HEK293 (cell line): Measurements from ENCODE around the gene TDP1.

Experiments used
- GFI1B ChIP-seq: fragments of 450-650 bp; formaldehyde crosslinking; IDR thresholded peaks from 2 replicates; pipeline ENCODE4 v1.5.1; 2016; ENCODE audit warnings: missing biosample characterization, missing genetic modification characterization
- HOXA7 ChIP-seq: sonication (generic); formaldehyde crosslinking; IDR thresholded peaks from 2 replicates; pipeline ENCODE4 v1.8.1; 2022; ENCODE audit warnings: missing genetic modification reagents, borderline replicate concordance
- KLF8 ChIP-seq: fragments of 450-650 bp; formaldehyde crosslinking; IDR thresholded peaks from 2 replicates; pipeline ENCODE4 v1.5.1; 2016; ENCODE audit warnings: missing biosample characterization, missing genetic modification characterization
- KLF9 ChIP-seq: fragments of 450-650 bp; formaldehyde crosslinking; IDR thresholded peaks from 2 replicates; pipeline ENCODE4 v1.5.1; 2016; ENCODE audit warnings: missing biosample characterization, missing genetic modification characterization, low read depth
- MZF1 ChIP-seq: fragments of 450-650 bp; formaldehyde crosslinking; IDR thresholded peaks from 2 replicates; pipeline ENCODE4 v1.5.1; 2017; ENCODE audit warnings: missing biosample characterization, missing genetic modification characterization, borderline replicate concordance
- TCF7L2 ChIP-seq: IDR thresholded peaks from 2 replicates; pipeline ENCODE4 v1.6.1; 2011; ENCODE audit warnings: low read depth, mild to moderate bottlenecking, inconsistent platforms, low read length, moderate library complexity, borderline replicate concordance
- ZFP37 ChIP-seq: fragments of 450-650 bp; formaldehyde crosslinking; IDR thresholded peaks from 2 replicates; pipeline ENCODE4 v1.5.1; 2016; ENCODE audit warnings: missing biosample characterization, missing genetic modification characterization
- ZFP41 ChIP-seq: fragments of 450-650 bp; formaldehyde crosslinking; IDR thresholded peaks from 2 replicates; pipeline ENCODE4 v1.5.1; 2016; ENCODE audit warnings: missing biosample characterization, missing genetic modification characterization, borderline replicate concordance
- ZNF10 ChIP-seq: fragments of 450-650 bp; formaldehyde crosslinking; IDR thresholded peaks from 2 replicates; pipeline ENCODE4 v1.5.1; 2017; ENCODE audit warnings: missing biosample characterization, missing genetic modification characterization
- ZNF114 ChIP-seq: fragments of 450-650 bp; formaldehyde crosslinking; IDR thresholded peaks from 2 replicates; pipeline ENCODE4 v1.5.0; 2017; ENCODE audit warnings: missing biosample characterization, missing genetic modification characterization
- ZNF133 ChIP-seq: fragments of 450-650 bp; formaldehyde crosslinking; IDR thresholded peaks from 2 replicates; pipeline ENCODE4 v1.5.1; 2016; ENCODE audit warnings: missing biosample characterization, missing genetic modification characterization
- ZNF138 ChIP-seq: fragments of 450-650 bp; formaldehyde crosslinking; IDR thresholded peaks from 2 replicates; pipeline ENCODE4 v1.5.1; 2016; ENCODE audit warnings: missing biosample characterization, missing genetic modification characterization, borderline replicate concordance
- ZNF174 ChIP-seq: fragments of 450-650 bp; formaldehyde crosslinking; IDR thresholded peaks from 2 replicates; pipeline ENCODE4 v1.5.0; 2017; ENCODE audit warnings: missing biosample characterization, mild to moderate bottlenecking, missing genetic modification characterization
- ZNF175 ChIP-seq: fragments of 450-650 bp; formaldehyde crosslinking; IDR thresholded peaks from 2 replicates; pipeline ENCODE4 v1.5.1; 2016; ENCODE audit warnings: missing biosample characterization, missing genetic modification characterization
- ZNF202 ChIP-seq: fragments of 450-650 bp; formaldehyde crosslinking; IDR thresholded peaks from 2 replicates; pipeline ENCODE4 v1.5.1; 2016; ENCODE audit warnings: missing biosample characterization, missing genetic modification characterization, borderline replicate concordance
- ZNF214 ChIP-seq: fragments of 450-650 bp; formaldehyde crosslinking; IDR thresholded peaks from 2 replicates; pipeline ENCODE4 v1.5.1; 2017; ENCODE audit warnings: missing biosample characterization, mild to moderate bottlenecking, missing genetic modification characterization, borderline replicate concordance
- ZNF248 ChIP-seq: fragments of 450-650 bp; formaldehyde crosslinking; IDR thresholded peaks from 2 replicates; pipeline ENCODE4 v1.5.1; 2017; ENCODE audit warnings: missing biosample characterization, missing genetic modification characterization
- ZNF292 ChIP-seq: fragments of 450-650 bp; formaldehyde crosslinking; IDR thresholded peaks from 2 replicates; pipeline ENCODE4 v1.5.1; 2016; ENCODE audit warnings: low read depth, missing biosample characterization, missing genetic modification characterization, borderline replicate concordance
- ZNF350 ChIP-seq: fragments of 450-650 bp; formaldehyde crosslinking; IDR thresholded peaks from 2 replicates; pipeline ENCODE4 v1.5.0; 2017; ENCODE audit warnings: missing biosample characterization, mild to moderate bottlenecking, missing genetic modification characterization
- ZNF433 ChIP-seq: fragments of 450-650 bp; formaldehyde crosslinking; IDR thresholded peaks from 2 replicates; pipeline ENCODE4 v1.5.1; 2016; ENCODE audit warnings: missing biosample characterization, missing genetic modification characterization, low read depth
- ZNF473 ChIP-seq: fragments of 450-650 bp; formaldehyde crosslinking; IDR thresholded peaks from 2 replicates; pipeline ENCODE4 v1.5.1; 2017; ENCODE audit warnings: missing biosample characterization, missing genetic modification characterization
- ZNF571 ChIP-seq: fragments of 450-650 bp; formaldehyde crosslinking; IDR thresholded peaks from 2 replicates; pipeline ENCODE4 v1.5.0; 2017; ENCODE audit warnings: missing biosample characterization, missing genetic modification characterization
- ZNF610 ChIP-seq: fragments of 450-650 bp; formaldehyde crosslinking; IDR thresholded peaks from 2 replicates; pipeline ENCODE4 v1.5.1; 2016; ENCODE audit warnings: missing biosample characterization, missing genetic modification characterization, borderline replicate concordance
- ZNF624 ChIP-seq: fragments of 450-650 bp; formaldehyde crosslinking; IDR thresholded peaks from 2 replicates; pipeline ENCODE4 v1.5.1; 2017; ENCODE audit warnings: missing biosample characterization, missing genetic modification characterization
- ZNF654 ChIP-seq: fragments of 450-650 bp; formaldehyde crosslinking; IDR thresholded peaks from 2 replicates; pipeline ENCODE4 v1.5.1; 2016; ENCODE audit warnings: low read depth, missing biosample characterization, missing genetic modification characterization
- ZNF677 ChIP-seq: fragments of 450-650 bp; IDR thresholded peaks from 2 replicates; pipeline ENCODE4 v1.5.0; 2018; ENCODE audit warnings: missing biosample characterization, mild to moderate bottlenecking, missing genetic modification characterization, moderate library complexity
- ZNF777 ChIP-seq: fragments of 450-650 bp; formaldehyde crosslinking; IDR thresholded peaks from 2 replicates; pipeline ENCODE4 v1.5.1; 2017; ENCODE audit warnings: missing biosample characterization, missing genetic modification characterization, borderline replicate concordance
- TF ChIP-seq, protein P1 (sequence below): fragments of 450-650 bp; formaldehyde crosslinking; IDR thresholded peaks from 2 replicates; pipeline ENCODE4 v1.5.1; 2016; ENCODE audit warnings: missing biosample characterization, missing genetic modification characterization
- TF ChIP-seq, protein P2 (sequence below): sonication (generic); formaldehyde crosslinking; IDR thresholded peaks from 2 replicates; pipeline ENCODE4 v1.8.1; 2022; ENCODE audit warnings: mild to moderate bottlenecking, moderate library complexity, missing genetic modification reagents
- TF ChIP-seq, protein P3 (sequence below): fragments of 450-650 bp; formaldehyde crosslinking; IDR thresholded peaks from 2 replicates; pipeline ENCODE4; 2016; ENCODE audit warnings: missing biosample characterization, missing genetic modification characterization
- TF ChIP-seq, protein P4 (sequence below): fragments of 450-650 bp; formaldehyde crosslinking; IDR thresholded peaks from 2 replicates; pipeline ENCODE4 v1.5.1; 2017; ENCODE audit warnings: missing biosample characterization, missing genetic modification characterization
- TF ChIP-seq, protein P5 (sequence below): fragments of 450-650 bp; formaldehyde crosslinking; IDR thresholded peaks from 2 replicates; pipeline ENCODE4 v1.5.1; 2016; ENCODE audit warnings: missing biosample characterization, missing genetic modification characterization
- TF ChIP-seq, protein P6 (sequence below): fragments of 450-650 bp; formaldehyde crosslinking; IDR thresholded peaks from 2 replicates; pipeline ENCODE4 v1.5.1; 2017; ENCODE audit warnings: missing biosample characterization, missing genetic modification characterization

The TDP1 gene

DNA sequence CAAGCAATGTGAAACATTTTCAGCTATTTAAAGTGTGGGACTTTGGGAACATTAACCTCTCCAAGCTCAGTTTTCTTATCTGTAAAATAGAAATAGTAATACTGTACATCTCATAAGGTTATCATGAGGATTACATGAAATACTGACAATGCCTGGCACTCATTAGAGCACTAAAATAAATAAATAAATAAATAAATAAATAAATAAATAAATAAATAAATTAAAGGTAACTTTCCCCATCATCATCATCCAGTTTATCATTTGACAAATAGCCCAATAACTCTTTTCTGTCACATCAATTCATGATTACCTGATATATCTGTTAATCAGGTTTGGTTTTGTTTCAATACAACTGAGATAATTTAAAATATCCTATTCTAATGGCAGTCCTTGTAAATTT lies 49.7 kb upstream of the TDP1 start (continued):
- TF ChIP-seq, protein P1, sequence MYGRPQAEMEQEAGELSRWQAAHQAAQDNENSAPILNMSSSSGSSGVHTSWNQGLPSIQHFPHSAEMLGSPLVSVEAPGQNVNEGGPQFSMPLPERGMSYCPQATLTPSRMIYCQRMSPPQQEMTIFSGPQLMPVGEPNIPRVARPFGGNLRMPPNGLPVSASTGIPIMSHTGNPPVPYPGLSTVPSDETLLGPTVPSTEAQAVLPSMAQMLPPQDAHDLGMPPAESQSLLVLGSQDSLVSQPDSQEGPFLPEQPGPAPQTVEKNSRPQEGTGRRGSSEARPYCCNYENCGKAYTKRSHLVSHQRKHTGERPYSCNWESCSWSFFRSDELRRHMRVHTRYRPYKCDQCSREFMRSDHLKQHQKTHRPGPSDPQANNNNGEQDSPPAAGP (tag by site-specific recombination) = no peak
- TF ChIP-seq, protein P2, sequence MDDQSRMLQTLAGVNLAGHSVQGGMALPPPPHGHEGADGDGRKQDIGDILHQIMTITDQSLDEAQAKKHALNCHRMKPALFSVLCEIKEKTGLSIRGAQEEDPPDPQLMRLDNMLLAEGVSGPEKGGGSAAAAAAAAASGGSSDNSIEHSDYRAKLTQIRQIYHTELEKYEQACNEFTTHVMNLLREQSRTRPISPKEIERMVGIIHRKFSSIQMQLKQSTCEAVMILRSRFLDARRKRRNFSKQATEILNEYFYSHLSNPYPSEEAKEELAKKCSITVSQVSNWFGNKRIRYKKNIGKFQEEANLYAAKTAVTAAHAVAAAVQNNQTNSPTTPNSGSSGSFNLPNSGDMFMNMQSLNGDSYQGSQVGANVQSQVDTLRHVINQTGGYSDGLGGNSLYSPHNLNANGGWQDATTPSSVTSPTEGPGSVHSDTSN = no peak
- TF ChIP-seq, protein P3, sequence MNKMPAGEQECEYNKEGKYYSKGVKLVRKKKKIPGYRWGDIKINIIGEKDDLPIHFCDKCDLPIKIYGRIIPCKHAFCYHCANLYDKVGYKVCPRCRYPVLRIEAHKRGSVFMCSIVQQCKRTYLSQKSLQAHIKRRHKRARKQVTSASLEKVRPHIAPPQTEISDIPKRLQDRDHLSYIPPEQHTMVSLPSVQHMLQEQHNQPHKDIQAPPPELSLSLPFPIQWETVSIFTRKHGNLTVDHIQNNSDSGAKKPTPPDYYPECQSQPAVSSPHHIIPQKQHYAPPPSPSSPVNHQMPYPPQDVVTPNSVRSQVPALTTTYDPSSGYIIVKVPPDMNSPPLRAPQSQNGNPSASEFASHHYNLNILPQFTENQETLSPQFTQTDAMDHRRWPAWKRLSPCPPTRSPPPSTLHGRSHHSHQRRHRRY (tag by site-specific recombination) = no peak
- TF ChIP-seq MZF1 (peak; percentile 70; the same call in 1 of the 2 replicates), ZNF175 (tag by site-specific recombination) (no peak), ZNF292 (tag by site-specific recombination) (peak; percentile 97), ZNF624 (tag by site-specific recombination) (no peak), ZNF133 (no peak), GFI1B (tag by site-specific recombination) (no peak), ZFP37 (no peak), TCF7L2 (no peak), ZNF138 (peak; percentile 92; the same call in 1 of the 2 replicates), ZNF610 (no peak), ZNF248 (tag by site-specific recombination) (no peak), ZNF350 (no peak), ZNF777 (tag by site-specific recombination) (no peak), HOXA7 (CRISPR knock-in tag) (no peak), ZNF10 (tag by site-specific recombination) (no peak), KLF9 (no peak), ZNF473 (tag by site-specific recombination) (no peak), ZFP41 (tag by site-specific recombination) (no peak), ZNF214 (tag by site-specific recombination) (no peak; the same call in 1 of the 2 replicates), KLF8 (no peak), ZNF677 (tag by site-specific recombination) (no peak), ZNF174 (tag by site-specific recombination) (no peak), ZNF571 (tag by site-specific recombination) (no peak), ZNF654 (tag by site-specific recombination) (peak; percentile 52), ZNF114 (no peak), ZNF433 (peak; percentile 89), ZNF202 (tag by site-specific recombination) (no peak; the same call in 1 of the 2 replicates)
- TF ChIP-seq, protein P4, sequence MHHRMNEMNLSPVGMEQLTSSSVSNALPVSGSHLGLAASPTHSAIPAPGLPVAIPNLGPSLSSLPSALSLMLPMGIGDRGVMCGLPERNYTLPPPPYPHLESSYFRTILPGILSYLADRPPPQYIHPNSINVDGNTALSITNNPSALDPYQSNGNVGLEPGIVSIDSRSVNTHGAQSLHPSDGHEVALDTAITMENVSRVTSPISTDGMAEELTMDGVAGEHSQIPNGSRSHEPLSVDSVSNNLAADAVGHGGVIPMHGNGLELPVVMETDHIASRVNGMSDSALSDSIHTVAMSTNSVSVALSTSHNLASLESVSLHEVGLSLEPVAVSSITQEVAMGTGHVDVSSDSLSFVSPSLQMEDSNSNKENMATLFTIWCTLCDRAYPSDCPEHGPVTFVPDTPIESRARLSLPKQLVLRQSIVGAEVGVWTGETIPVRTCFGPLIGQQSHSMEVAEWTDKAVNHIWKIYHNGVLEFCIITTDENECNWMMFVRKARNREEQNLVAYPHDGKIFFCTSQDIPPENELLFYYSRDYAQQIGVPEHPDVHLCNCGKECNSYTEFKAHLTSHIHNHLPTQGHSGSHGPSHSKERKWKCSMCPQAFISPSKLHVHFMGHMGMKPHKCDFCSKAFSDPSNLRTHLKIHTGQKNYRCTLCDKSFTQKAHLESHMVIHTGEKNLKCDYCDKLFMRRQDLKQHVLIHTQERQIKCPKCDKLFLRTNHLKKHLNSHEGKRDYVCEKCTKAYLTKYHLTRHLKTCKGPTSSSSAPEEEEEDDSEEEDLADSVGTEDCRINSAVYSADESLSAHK (tag by site-specific recombination) = no peak
- TF ChIP-seq, protein P5, sequence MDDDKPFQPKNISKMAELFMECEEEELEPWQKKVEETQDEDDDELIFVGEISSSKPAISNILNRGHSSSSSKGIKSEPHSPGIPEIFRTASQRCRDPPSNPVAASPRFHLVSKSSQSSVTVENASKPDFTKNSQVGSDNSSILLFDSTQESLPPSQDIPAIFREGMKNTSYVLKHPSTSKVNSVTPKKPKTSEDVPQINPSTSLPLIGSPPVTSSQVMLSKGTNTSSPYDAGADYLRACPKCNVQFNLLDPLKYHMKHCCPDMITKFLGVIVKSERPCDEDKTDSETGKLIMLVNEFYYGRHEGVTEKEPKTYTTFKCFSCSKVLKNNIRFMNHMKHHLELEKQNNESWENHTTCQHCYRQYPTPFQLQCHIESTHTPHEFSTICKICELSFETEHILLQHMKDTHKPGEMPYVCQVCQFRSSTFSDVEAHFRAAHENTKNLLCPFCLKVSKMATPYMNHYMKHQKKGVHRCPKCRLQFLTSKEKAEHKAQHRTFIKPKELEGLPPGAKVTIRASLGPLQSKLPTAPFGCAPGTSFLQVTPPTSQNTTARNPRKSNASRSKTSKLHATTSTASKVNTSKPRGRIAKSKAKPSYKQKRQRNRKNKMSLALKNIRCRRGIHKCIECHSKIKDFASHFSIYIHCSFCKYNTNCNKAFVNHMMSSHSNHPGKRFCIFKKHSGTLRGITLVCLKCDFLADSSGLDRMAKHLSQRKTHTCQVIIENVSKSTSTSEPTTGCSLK (tag by site-specific recombination) = no peak
- TF ChIP-seq, protein P6, sequence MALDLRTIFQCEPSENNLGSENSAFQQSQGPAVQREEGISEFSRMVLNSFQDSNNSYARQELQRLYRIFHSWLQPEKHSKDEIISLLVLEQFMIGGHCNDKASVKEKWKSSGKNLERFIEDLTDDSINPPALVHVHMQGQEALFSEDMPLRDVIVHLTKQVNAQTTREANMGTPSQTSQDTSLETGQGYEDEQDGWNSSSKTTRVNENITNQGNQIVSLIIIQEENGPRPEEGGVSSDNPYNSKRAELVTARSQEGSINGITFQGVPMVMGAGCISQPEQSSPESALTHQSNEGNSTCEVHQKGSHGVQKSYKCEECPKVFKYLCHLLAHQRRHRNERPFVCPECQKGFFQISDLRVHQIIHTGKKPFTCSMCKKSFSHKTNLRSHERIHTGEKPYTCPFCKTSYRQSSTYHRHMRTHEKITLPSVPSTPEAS = no peak
